NT2/D1 (cell line): Measurements from ENCODE around the gene PTPRQ.

ENCODE experiments used
- SUZ12 ChIP-seq: IDR thresholded peaks from 2 replicates; pipeline ENCODE4 v1.6.1; 2011; ENCODE audit not compliant: insufficient read length, insufficient read depth; ENCODE audit errors: extremely low read depth
- YY1 ChIP-seq: IDR thresholded peaks from 2 replicates; pipeline ENCODE4 v1.6.1; 2011; ENCODE audit not compliant: insufficient read length, insufficient read depth
- ZNF274 ChIP-seq: IDR thresholded peaks from 2 replicates; pipeline ENCODE4 v1.6.1; 2011; ENCODE audit warnings: mild to moderate bottlenecking, low read depth, low read length

DNA sequence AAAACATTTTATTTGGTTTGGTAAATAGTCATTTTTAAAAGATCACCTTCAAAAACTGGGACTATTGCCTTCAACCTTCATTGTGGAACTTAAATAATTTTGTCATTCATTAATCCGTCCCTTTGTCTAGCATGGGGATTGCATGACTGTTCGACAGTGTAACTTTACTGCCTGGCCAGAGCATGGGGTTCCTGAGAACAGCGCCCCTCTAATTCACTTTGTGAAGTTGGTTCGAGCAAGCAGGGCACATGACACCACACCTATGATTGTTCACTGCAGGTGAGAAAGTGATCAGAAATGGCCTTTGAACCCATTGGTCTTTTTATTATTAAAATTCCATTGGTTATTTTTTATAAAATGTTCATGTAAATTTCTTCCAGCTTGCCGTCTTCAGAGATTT, 226.2 kb downstream of the PTPRQ start:
- TF ChIP-seq YY1 = no peak
- TF ChIP-seq ZNF274 = no peak
- no peak for TF ChIP-seq SUZ12
